Peyer's patch (tissue), 4 donors: ENCODE data around the gene TRIM69.

ENCODE experiments used
- POLR2A ChIP-seq, 2 donors: fragments of 450-650 bp; IDR thresholded peaks; one replicate each; pipeline ENCODE4 v1.5.1; 2017; ENCODE audit warnings: antibody characterized with exemption in 2 of 2, mild to moderate bottlenecking in 2 of 2, moderate library complexity in 2 of 2
- TF ChIP-seq, protein P1 (sequence below), 6 experiments: fragments of 450-650 bp in 4 of 6; fragments of 200-600 bp in 2 of 6; sonication (generic) in 1 of 6; IDR thresholded peaks; one replicate each; pipeline ENCODE4 v1.5.1; 2017 to 2019; ENCODE audit warnings: antibody characterized with exemption in 6 of 6, mild to moderate bottlenecking in 3 of 6, moderate library complexity in 1 of 6

DNA sequence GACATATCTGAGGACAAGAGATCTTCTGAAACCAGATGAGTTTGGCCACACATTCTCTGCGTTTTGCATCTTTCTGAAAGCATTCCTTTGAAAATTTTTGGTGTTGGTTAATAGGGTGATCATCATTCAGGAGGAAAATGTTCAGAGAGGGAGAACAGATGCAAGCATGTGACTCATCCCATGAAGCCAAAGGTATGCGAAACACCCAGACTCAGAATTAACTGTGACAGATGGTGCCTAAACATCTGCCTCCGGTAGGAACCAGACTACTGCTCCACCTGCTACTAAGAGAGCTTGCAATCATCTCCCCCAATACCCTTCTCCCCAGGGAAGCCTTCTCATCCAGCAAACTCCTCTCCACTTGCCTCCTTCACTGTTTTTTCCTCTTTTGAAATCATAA is 46.2 kb downstream of the TRIM69 start:
- TF ChIP-seq, protein P1, sequence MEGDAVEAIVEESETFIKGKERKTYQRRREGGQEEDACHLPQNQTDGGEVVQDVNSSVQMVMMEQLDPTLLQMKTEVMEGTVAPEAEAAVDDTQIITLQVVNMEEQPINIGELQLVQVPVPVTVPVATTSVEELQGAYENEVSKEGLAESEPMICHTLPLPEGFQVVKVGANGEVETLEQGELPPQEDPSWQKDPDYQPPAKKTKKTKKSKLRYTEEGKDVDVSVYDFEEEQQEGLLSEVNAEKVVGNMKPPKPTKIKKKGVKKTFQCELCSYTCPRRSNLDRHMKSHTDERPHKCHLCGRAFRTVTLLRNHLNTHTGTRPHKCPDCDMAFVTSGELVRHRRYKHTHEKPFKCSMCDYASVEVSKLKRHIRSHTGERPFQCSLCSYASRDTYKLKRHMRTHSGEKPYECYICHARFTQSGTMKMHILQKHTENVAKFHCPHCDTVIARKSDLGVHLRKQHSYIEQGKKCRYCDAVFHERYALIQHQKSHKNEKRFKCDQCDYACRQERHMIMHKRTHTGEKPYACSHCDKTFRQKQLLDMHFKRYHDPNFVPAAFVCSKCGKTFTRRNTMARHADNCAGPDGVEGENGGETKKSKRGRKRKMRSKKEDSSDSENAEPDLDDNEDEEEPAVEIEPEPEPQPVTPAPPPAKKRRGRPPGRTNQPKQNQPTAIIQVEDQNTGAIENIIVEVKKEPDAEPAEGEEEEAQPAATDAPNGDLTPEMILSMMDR (IDR thresholded peaks at IDR 0.05) = no peak
- no peak for TF ChIP-seq POLR2A (IDR thresholded peaks at IDR 0.05)
